Naive B cell (primary cell): ENCODE data around the gene FANCB. TPM values are rescaled to one million over a fixed set of nuclear protein-coding genes. Genes with fewer than 3 reads are reported as not detected.

Source experiments
- ATAC-seq, 2 donors: fragments of 150-1000 bp; cut with Tn5 transposase; 2 replicates each; pipeline ENCODE4 v1.10.0; 2021; ENCODE audit warnings: low read depth in 2 of 2, mild to moderate bottlenecking in 2 of 2, moderate library complexity in 2 of 2
- DNase-seq: peaks from one replicate; pipeline ENCODE4 v3.0.0; 2022
- H3K27ac Mint-ChIP-seq, 6 donors: one replicate each; pipeline ENCODE4 v1.8.0; 2020 to 2022; ENCODE audit warnings: mild to moderate bottlenecking in 6 of 6, mixed read lengths in 6 of 6, moderate library complexity in 5 of 6, inconsistent platforms in 2 of 6
- H3K27me3 Mint-ChIP-seq, 3 donors: one replicate each; pipeline ENCODE4 v1.8.0; 2021 to 2022; ENCODE audit warnings: mixed read lengths in 3 of 3, mild to moderate bottlenecking in 1 of 3
- H3K36me3 Mint-ChIP-seq, 2 donors: one replicate each; pipeline ENCODE4 v1.8.0; 2020 to 2022; ENCODE audit warnings: mixed read lengths in 2 of 2, inconsistent platforms in 1 of 2, mild to moderate bottlenecking in 1 of 2
- H3K4me1 Mint-ChIP-seq, 3 donors: one replicate each; pipeline ENCODE4 v1.8.0; 2020 to 2022; ENCODE audit warnings: mixed read lengths in 3 of 3, inconsistent platforms in 1 of 3, mild to moderate bottlenecking in 1 of 3, moderate library complexity in 1 of 3
- H3K4me3 Mint-ChIP-seq, 8 donors: one replicate each; pipeline ENCODE4 v1.8.0; 2020 to 2022; ENCODE audit warnings: mild to moderate bottlenecking in 8 of 8, mixed read lengths in 8 of 8, moderate library complexity in 8 of 8, inconsistent platforms in 2 of 8
- H3K9me3 Mint-ChIP-seq, 7 donors: one replicate each; pipeline ENCODE4 v1.8.0; 2020 to 2022; ENCODE audit warnings: mixed read lengths in 7 of 7, mild to moderate bottlenecking in 5 of 7, inconsistent platforms in 2 of 7, moderate library complexity in 1 of 7
- polyA plus RNA-seq, 6 donors: library from polyadenylated mRNA; unstranded; fragments of 300-500 nt; fragmentation: Illumina TruSeq; gene quantifications; one replicate each; pipeline ENCODE4 v1.2.3, GENCODE V29; 2021; ENCODE audit warnings: low read depth in 6 of 6

Gene FANCB
- polyA plus RNA-seq, 6 donors from 2014 or later, result 4.4 to 13.8 (median 7.6) TPM

GRCh38 chrX:14884714-14885113 lies 11.8 kb upstream of the FANCB start:
- no peaks in the 10 kb centered on the region for H3K27me3 Mint-ChIP-seq
- no peak overlapping the region for H3K4me3 Mint-ChIP-seq
- H3K36me3 Mint-ChIP-seq, result peaks cover 0 to 4% of the 10 kb centered on the region in 2 donors
- DNase-seq (no peak), ATAC-seq (no peak)
- peaks cover 0 to 4% (median 0%) of the 10 kb centered on the region in 7 donors for H3K9me3 Mint-ChIP-seq
- H3K4me1 Mint-ChIP-seq, result peaks cover 3 to 21% (median 3%) of the 10 kb centered on the region in 3 donors
- no peak overlapping the region for H3K27ac Mint-ChIP-seq

GRCh38 chrX:14883826-14884225 lies 11.0 kb upstream of the FANCB start:
- H3K4me3 Mint-ChIP-seq, result peak overlapping the region in 1 of 8 donors; percentile 8
- DNase-seq (no peak), ATAC-seq (no peak)
- peaks cover 0 to 15% (median 3%) of the 10 kb centered on the region in 3 donors for H3K4me1 Mint-ChIP-seq
- H3K9me3 Mint-ChIP-seq, result peaks cover 0 to 4% (median 0%) of the 10 kb centered on the region in 7 donors
- H3K27me3 Mint-ChIP-seq, result no peaks in the 10 kb centered on the region
- peaks cover 0 to 4% of the 10 kb centered on the region in 2 donors for H3K36me3 Mint-ChIP-seq
- H3K27ac Mint-ChIP-seq, result peak overlapping the region in 2 of 6 donors; percentile 68 to 80

GRCh38 chrX:14875624-14876023 lies 2.8 kb upstream of the FANCB start:
- peak overlapping the region in 2 of 6 donors; percentile 52 to 54 for H3K27ac Mint-ChIP-seq

GRCh38 chrX:14873676-14874049 lies 794 bp upstream of the FANCB start:
- Mint-ChIP-seq H3K4me3 (peak overlapping the region; percentile 85 to 95 (median 92)), H3K27me3 (no peaks in the 10 kb centered on the region), H3K36me3 (peaks cover 5% of the 10 kb centered on the region in 2 donors), H3K27ac (peak overlapping the region; percentile 69 to 96 (median 92)), H3K9me3 (peaks cover 0 to 6% (median 0%) of the 10 kb centered on the region in 7 donors), H3K4me1 (peaks cover 0 to 12% (median 4%) of the 10 kb centered on the region in 3 donors)
- DNase-seq (no peak), ATAC-seq (no peak)

More at GRCh38 chrX:14875624-14876023, 2.8 kb upstream of the FANCB start:
- no peaks in the 10 kb centered on the region for H3K27me3 Mint-ChIP-seq
- peaks cover 0 to 4% (median 0%) of the 10 kb centered on the region in 7 donors for H3K9me3 Mint-ChIP-seq
- peak overlapping the region in 2 of 8 donors; percentile 52 to 94 for H3K4me3 Mint-ChIP-seq
- peaks cover 5% of the 10 kb centered on the region in 2 donors for H3K36me3 Mint-ChIP-seq
- no peak for DNase-seq
- peaks cover 0 to 12% (median 4%) of the 10 kb centered on the region in 3 donors for H3K4me1 Mint-ChIP-seq
- ATAC-seq, result no peak

GRCh38 chrX:14872355-14872754 lies 514 bp downstream of the FANCB start:
- H3K4me1 Mint-ChIP-seq, result peaks cover 0 to 12% (median 4%) of the 10 kb centered on the region in 3 donors
- peak overlapping the region in 2 of 6 donors; percentile 28 to 95 for H3K27ac Mint-ChIP-seq
- H3K36me3 Mint-ChIP-seq, result peaks cover 5 to 11% of the 10 kb centered on the region in 2 donors
- DNase-seq (no peak), ATAC-seq (no peak)
- peak overlapping the region; percentile 85 to 95 (median 92) for H3K4me3 Mint-ChIP-seq
- peaks cover 0 to 8% (median under 1%) of the 10 kb centered on the region in 7 donors for H3K9me3 Mint-ChIP-seq
- H3K27me3 Mint-ChIP-seq, result no peaks in the 10 kb centered on the region

GRCh38 chrX:14871767-14872166 lies 1.1 kb downstream of the FANCB start:
- peaks cover 0 to 14% (median 6%) of the 10 kb centered on the region in 7 donors for H3K9me3 Mint-ChIP-seq

GRCh38 chrX:14865201-14865600 lies 7.7 kb downstream of the FANCB start:
- peaks cover 0 to 10% of the 10 kb centered on the region in 2 donors for H3K36me3 Mint-ChIP-seq
- H3K27me3 Mint-ChIP-seq, result no peaks in the 10 kb centered on the region
- no peak for DNase-seq
- no peak for ATAC-seq
- H3K9me3 Mint-ChIP-seq, result peaks cover 0 to 15% (median 8%) of the 10 kb centered on the region in 7 donors
- no peak overlapping the region for H3K27ac Mint-ChIP-seq
- no peaks in the 10 kb centered on the region for H3K4me1 Mint-ChIP-seq
- H3K4me3 Mint-ChIP-seq, result no peak overlapping the region

More at GRCh38 chrX:14871767-14872166, 1.1 kb downstream of the FANCB start:
- peaks cover 0 to 11% (median 4%) of the 10 kb centered on the region in 3 donors for H3K4me1 Mint-ChIP-seq
- peaks cover 3 to 12% of the 10 kb centered on the region in 2 donors for H3K36me3 Mint-ChIP-seq
- H3K4me3 Mint-ChIP-seq, result peak overlapping the region in 6 of 8 donors; percentile 12 to 85 (median 54)
- no peaks in the 10 kb centered on the region for H3K27me3 Mint-ChIP-seq
- DNase-seq (no peak), ATAC-seq (no peak)
- no peak overlapping the region for H3K27ac Mint-ChIP-seq

- no peak overlapping the region for H3K4me3 Mint-ChIP-seq
- no peaks in the 10 kb centered on the region for H3K4me1 Mint-ChIP-seq
- DNase-seq (no peak), ATAC-seq (no peak)
- H3K27ac Mint-ChIP-seq, result no peak overlapping the region
- peaks cover 0 to 15% (median 8%) of the 10 kb centered on the region in 7 donors for H3K9me3 Mint-ChIP-seq
- H3K36me3 Mint-ChIP-seq, result peaks cover 0 to 10% of the 10 kb centered on the region in 2 donors
- H3K27me3 Mint-ChIP-seq, result no peaks in the 10 kb centered on the region
Observed at GRCh38 chrX:14864631-14865030, 8.2 kb downstream of the FANCB start.

- Mint-ChIP-seq H3K4me3 (peak overlapping the region in 4 of 8 donors; percentile 24 to 60 (median 40)), H3K27me3 (no peaks in the 10 kb centered on the region), H3K9me3 (peaks cover 0 to 6% (median 0%) of the 10 kb centered on the region in 7 donors), H3K27ac (peak overlapping the region in 3 of 6 donors; percentile 23 to 47 (median 26)), H3K36me3 (peaks cover 0 to 6% of the 10 kb centered on the region in 2 donors), H3K4me1 (peaks cover 0 to 15% (median 0%) of the 10 kb centered on the region in 3 donors)
- DNase-seq (no peak), ATAC-seq (no peak)
Observed at GRCh38 chrX:14851526-14851925, 21.3 kb downstream of the FANCB start.

GRCh38 chrX:14843666-14844065 lies 29.2 kb downstream of the FANCB start:
- Mint-ChIP-seq H3K4me1 (no peaks in the 10 kb centered on the region), H3K4me3 (no peak overlapping the region), H3K27ac (no peak overlapping the region), H3K9me3 (peaks cover 0 to 3% (median 0%) of the 10 kb centered on the region in 7 donors), H3K36me3 (peaks cover 0 to 4% of the 10 kb centered on the region in 2 donors), H3K27me3 (no peaks in the 10 kb centered on the region)
- DNase-seq (no peak), ATAC-seq (no peak)

- ATAC-seq, result no peak
- no peaks in the 10 kb centered on the region for H3K4me1 Mint-ChIP-seq
- H3K9me3 Mint-ChIP-seq, result peaks cover 0 to 1% (median 0%) of the 10 kb centered on the region in 7 donors
- H3K27ac Mint-ChIP-seq, result no peak overlapping the region
- no peak overlapping the region for H3K4me3 Mint-ChIP-seq
- no peaks in the 10 kb centered on the region for H3K27me3 Mint-ChIP-seq
- no peak for DNase-seq
- peaks cover 0 to 6% of the 10 kb centered on the region in 2 donors for H3K36me3 Mint-ChIP-seq
Observed at GRCh38 chrX:14837155-14837554, 35.7 kb downstream of the FANCB start.

- DNase-seq (no peak), ATAC-seq (no peak)
- Mint-ChIP-seq H3K4me3 (no peak overlapping the region), H3K27ac (no peak overlapping the region), H3K36me3 (peaks cover 0 to 6% of the 10 kb centered on the region in 2 donors), H3K9me3 (peaks cover 0 to 16% (median 4%) of the 10 kb centered on the region in 7 donors), H3K4me1 (peaks cover 0 to 6% (median 5%) of the 10 kb centered on the region in 3 donors), H3K27me3 (no peaks in the 10 kb centered on the region)
Observed at GRCh38 chrX:14832586-14832985, 40.3 kb downstream of the FANCB start.

GRCh38 chrX:14832151-14832550 lies 40.7 kb downstream of the FANCB start:
- no peak for DNase-seq
- ATAC-seq, result no peak
- peaks cover 0 to 6% (median 5%) of the 10 kb centered on the region in 3 donors for H3K4me1 Mint-ChIP-seq
- H3K9me3 Mint-ChIP-seq, result peaks cover 0 to 16% (median 4%) of the 10 kb centered on the region in 7 donors
- H3K27ac Mint-ChIP-seq, result no peak overlapping the region
- no peak overlapping the region for H3K4me3 Mint-ChIP-seq
- no peaks in the 10 kb centered on the region for H3K27me3 Mint-ChIP-seq
- H3K36me3 Mint-ChIP-seq, result peaks cover 0 to 6% of the 10 kb centered on the region in 2 donors

GRCh38 chrX:14829643-14830042 lies 43.2 kb downstream of the FANCB start:
- peaks cover 0 to 2% of the 10 kb centered on the region in 2 donors for H3K36me3 Mint-ChIP-seq
- ATAC-seq, result no peak
- peaks cover 0 to 6% (median 5%) of the 10 kb centered on the region in 3 donors for H3K4me1 Mint-ChIP-seq
- no peak overlapping the region for H3K27ac Mint-ChIP-seq
- DNase-seq, result no peak
- peaks cover 0 to 4% (median 0%) of the 10 kb centered on the region in 3 donors for H3K27me3 Mint-ChIP-seq
- peaks cover 0 to 16% (median 4%) of the 10 kb centered on the region in 7 donors for H3K9me3 Mint-ChIP-seq
- no peak overlapping the region for H3K4me3 Mint-ChIP-seq
